CD14-positive monocyte (primary cell): Measurements from ENCODE around the gene LGALS16. TPM values are rescaled to one million over a fixed set of nuclear protein-coding genes. Genes with fewer than 3 reads are reported as not detected.

Experiments
- DNase-seq, 3 donors: peaks; one replicate each; pipeline ENCODE4 v3.0.0-alpha.2; 2011 to 2022
- H2AFZ ChIP-seq: 2 replicates; pipeline ENCODE4 v1.6.0; 2012; ENCODE audit warnings: mild to moderate bottlenecking, low read depth, low read length, inconsistent platforms; ENCODE audit not compliant: insufficient read depth, poor library complexity, severe bottlenecking
- H3K27ac ChIP-seq, 2 donors: 1 replicate in 1 of 2; 2 replicates in 1 of 2; pipeline ENCODE4 v1.5.1; 2012 to 2013; ENCODE audit warnings: low read length in 2 of 2, control low read depth in 1 of 2, inconsistent platforms in 1 of 2, low read depth in 1 of 2, mild to moderate bottlenecking in 1 of 2
- H3K27me3 ChIP-seq, 2 donors: one replicate each; pipeline versions ENCODE4 v1.6.0 to v1.6.1; 2011 to 2013; ENCODE audit warnings: low read length in 2 of 2; ENCODE audit not compliant: control insufficient read depth in 2 of 2, insufficient read depth in 2 of 2
- H3K36me3 ChIP-seq, 2 donors: replicated peaks in 1 of 2; 1 replicate in 1 of 2; 2 replicates in 1 of 2; pipeline versions ENCODE4 v1.5.1 to v1.6.1; 2012 to 2013; ENCODE audit warnings: low read length in 2 of 2, control low read depth in 1 of 2, inconsistent platforms in 1 of 2, mild to moderate bottlenecking in 1 of 2; ENCODE audit not compliant: insufficient read depth in 2 of 2, control insufficient read depth in 1 of 2
- H3K4me1 ChIP-seq, 2 donors: 1 replicate in 1 of 2; 2 replicates in 1 of 2; pipeline versions ENCODE4 v1.5.1 to v1.6.1; 2012 to 2013; ENCODE audit warnings: low read length in 2 of 2, control low read depth in 1 of 2, inconsistent platforms in 1 of 2, mild to moderate bottlenecking in 1 of 2, moderate library complexity in 1 of 2; ENCODE audit not compliant: insufficient read depth in 2 of 2, control insufficient read depth in 1 of 2
- H3K4me2 ChIP-seq: replicated peaks from 2 replicates; pipeline ENCODE3; 2012; ENCODE audit warnings: low read length, moderate library complexity, mild to moderate bottlenecking; ENCODE audit not compliant: poor library complexity, severe bottlenecking; ENCODE audit errors: extremely low read depth
- H3K4me3 ChIP-seq, 3 experiments: fragments of 200-600 bp in 1 of 3; sonication (generic) in 1 of 3; replicated peaks in 1 of 3; 1 replicate in 2 of 3; 2 replicates in 1 of 3; pipeline ENCODE4 v1.5.1; 2011 to 2013; ENCODE audit warnings: low read length in 3 of 3, mild to moderate bottlenecking in 3 of 3, control low read depth in 2 of 3, low read depth in 2 of 3, inconsistent platforms in 1 of 3, moderate library complexity in 1 of 3
- H3K79me2 ChIP-seq: 2 replicates; pipeline ENCODE4 v1.6.0; 2012; ENCODE audit warnings: mild to moderate bottlenecking, control low read depth, inconsistent platforms, low read length, moderate library complexity; ENCODE audit not compliant: insufficient read depth
- H3K9ac ChIP-seq: 2 replicates; pipeline ENCODE4 v1.6.0; 2017; ENCODE audit warnings: low read length, mild to moderate bottlenecking; ENCODE audit not compliant: insufficient read depth, poor library complexity, severe bottlenecking
- H3K9me3 ChIP-seq, 2 donors: replicated peaks in 1 of 2; 1 replicate in 1 of 2; 2 replicates in 1 of 2; pipeline versions ENCODE4 v1.5.1 to v1.6.1; 2012 to 2013; ENCODE audit warnings: low read length in 2 of 2, control low read depth in 1 of 2; ENCODE audit not compliant: control insufficient read depth in 1 of 2, insufficient read depth in 1 of 2
- H4K20me1 ChIP-seq: 2 replicates; pipeline ENCODE4 v1.6.0; 2012; ENCODE audit warnings: mild to moderate bottlenecking, low read length, control low read depth, moderate library complexity; ENCODE audit not compliant: insufficient read depth
- H3K27ac Mint-ChIP-seq, 7 donors: one replicate each; pipeline ENCODE4 v1.8.0; 2020; ENCODE audit warnings: mild to moderate bottlenecking in 7 of 7, mixed read lengths in 7 of 7, moderate library complexity in 6 of 7, inconsistent platforms in 2 of 7
- H3K27me3 Mint-ChIP-seq, 3 donors: one replicate each; pipeline ENCODE4 v1.8.0; 2021 to 2022; ENCODE audit warnings: low read depth in 3 of 3, mild to moderate bottlenecking in 3 of 3, mixed read lengths in 3 of 3, moderate library complexity in 3 of 3, inconsistent platforms in 1 of 3
- H3K36me3 Mint-ChIP-seq, 2 donors: one replicate each; pipeline ENCODE4 v1.8.0; 2020; ENCODE audit warnings: mixed read lengths in 2 of 2, inconsistent platforms in 1 of 2, mild to moderate bottlenecking in 1 of 2
- H3K4me1 Mint-ChIP-seq: one replicate; pipeline ENCODE4 v1.8.0; 2020; ENCODE audit warnings: mild to moderate bottlenecking, mixed read lengths
- H3K4me3 Mint-ChIP-seq, 2 donors: one replicate each; pipeline ENCODE4 v1.8.0; 2020; ENCODE audit warnings: mild to moderate bottlenecking in 2 of 2, mixed read lengths in 2 of 2, moderate library complexity in 1 of 2
- H3K9me3 Mint-ChIP-seq, 7 donors: one replicate each; pipeline ENCODE4 v1.8.0; 2020 to 2022; ENCODE audit warnings: mixed read lengths in 7 of 7, mild to moderate bottlenecking in 6 of 7, moderate library complexity in 6 of 7, inconsistent platforms in 2 of 7
- WGBS: methylation state at CpG from one replicate; pipeline ENCODE4 v1.1.5; 2013; ENCODE audit warnings: missing lambda C conversion rate; ENCODE audit not compliant: insufficient coverage; 5-methylcytosine and 5-hydroxymethylcytosine counted together
- intact Hi-C, 2 donors: fragments of 100-400 bp; cut with micrococcal nuclease; formaldehyde crosslinking; loops; one replicate each; pipeline versions ENCODE4 v1.15.0 to v1.15.1; 2023
- polyA plus RNA-seq, 3 donors: library from polyadenylated mRNA; depleted of rRNA in 1 of 3; unstranded in 2 of 3; stranded (reverse) in 1 of 3; fragments of 300-500 nt in 2 of 3; fragments of >200 nt in 1 of 3; fragmentation: Illumina TruSeq in 2 of 3; gene quantifications; 1 replicate in 2 of 3; 2 replicates in 1 of 3; pipeline ENCODE4 v1.2.3, GENCODE V29; 2012 to 2021
- TF ChIP-seq, protein P1 (sequence below): fragments of 200-600 bp; IDR thresholded peaks from one replicate; pipeline ENCODE4 v1.8.0; 2022; ENCODE audit warnings: antibody characterized with exemption, mild to moderate bottlenecking

LGALS16 gene
- polyA plus RNA-seq, 3 donors, result not detected

DNA sequence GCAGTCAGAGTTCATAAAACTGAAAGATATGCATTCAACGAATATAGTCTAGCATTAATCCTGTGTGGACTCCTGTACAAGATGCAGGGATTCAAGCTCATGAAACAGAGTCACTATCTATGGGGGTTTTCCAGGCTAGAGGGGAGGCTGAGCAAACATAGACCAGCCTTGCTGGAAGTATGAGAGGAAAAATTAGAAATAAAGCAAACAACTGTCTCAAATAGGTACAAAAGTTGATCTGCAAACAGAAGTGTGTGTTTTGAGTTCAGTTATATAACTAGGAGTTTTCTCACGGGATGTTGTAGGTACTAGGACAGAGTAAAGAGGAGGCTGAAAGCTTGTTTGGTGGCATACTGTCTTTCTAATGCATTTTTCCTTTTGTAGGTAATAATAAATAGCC lies 40.0 kb downstream of the LGALS16 start:
- no peaks in the 10 kb centered on the region for H3K4me1 Mint-ChIP-seq

DNA sequence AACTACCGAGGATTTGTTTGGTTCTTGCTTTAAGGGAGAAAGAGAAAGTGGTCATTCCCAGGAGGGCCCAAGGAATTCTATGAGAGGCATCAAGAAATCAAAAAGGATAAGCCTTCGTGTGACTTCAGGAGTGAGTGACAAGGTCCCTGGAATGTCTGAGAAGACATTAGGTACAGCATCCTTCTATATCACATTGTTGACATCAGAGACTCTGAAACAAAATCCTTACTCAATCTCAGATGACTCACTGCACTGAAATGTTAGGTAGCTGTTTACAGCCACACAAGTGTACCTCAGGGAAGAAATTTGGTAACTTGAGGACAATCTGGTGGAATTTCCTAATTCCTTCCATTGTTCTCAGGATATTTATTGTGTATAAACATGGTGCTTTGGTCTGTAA lies 40.7 kb downstream of the LGALS16 start:
- Mint-ChIP-seq H3K27me3 (peaks cover 6 to 9% (median 6%) of the 10 kb centered on the region in 3 donors), H3K4me3 (no peak overlapping the region), H3K27ac (no peak overlapping the region), H3K36me3 (no peaks in the 10 kb centered on the region), H3K9me3 (peaks cover 0 to 1% (median 0%) of the 10 kb centered on the region in 7 donors), H3K4me1 (no peaks in the 10 kb centered on the region)
- no peak for DNase-seq
- H3K4me1 ChIP-seq, result no peaks in the 10 kb centered on the region
- H3K4me3 ChIP-seq, result no peak overlapping the region
- no peaks in the 10 kb centered on the region for H3K9me3 ChIP-seq
- H3K4me2 ChIP-seq, result no peak overlapping the region
- no peak overlapping the region for H3K27ac ChIP-seq
- no peak overlapping the region for H3K9ac ChIP-seq
- H2AFZ ChIP-seq, result no peak overlapping the region
- H4K20me1 ChIP-seq, result no peaks in the 10 kb centered on the region
- no peaks in the 10 kb centered on the region for H3K79me2 ChIP-seq
- TF ChIP-seq, protein P1, sequence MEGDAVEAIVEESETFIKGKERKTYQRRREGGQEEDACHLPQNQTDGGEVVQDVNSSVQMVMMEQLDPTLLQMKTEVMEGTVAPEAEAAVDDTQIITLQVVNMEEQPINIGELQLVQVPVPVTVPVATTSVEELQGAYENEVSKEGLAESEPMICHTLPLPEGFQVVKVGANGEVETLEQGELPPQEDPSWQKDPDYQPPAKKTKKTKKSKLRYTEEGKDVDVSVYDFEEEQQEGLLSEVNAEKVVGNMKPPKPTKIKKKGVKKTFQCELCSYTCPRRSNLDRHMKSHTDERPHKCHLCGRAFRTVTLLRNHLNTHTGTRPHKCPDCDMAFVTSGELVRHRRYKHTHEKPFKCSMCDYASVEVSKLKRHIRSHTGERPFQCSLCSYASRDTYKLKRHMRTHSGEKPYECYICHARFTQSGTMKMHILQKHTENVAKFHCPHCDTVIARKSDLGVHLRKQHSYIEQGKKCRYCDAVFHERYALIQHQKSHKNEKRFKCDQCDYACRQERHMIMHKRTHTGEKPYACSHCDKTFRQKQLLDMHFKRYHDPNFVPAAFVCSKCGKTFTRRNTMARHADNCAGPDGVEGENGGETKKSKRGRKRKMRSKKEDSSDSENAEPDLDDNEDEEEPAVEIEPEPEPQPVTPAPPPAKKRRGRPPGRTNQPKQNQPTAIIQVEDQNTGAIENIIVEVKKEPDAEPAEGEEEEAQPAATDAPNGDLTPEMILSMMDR, result no peak
- intact Hi-C loops, result no loop called here
- no peaks in the 10 kb centered on the region for H3K27me3 ChIP-seq
- no peaks in the 10 kb centered on the region for H3K36me3 ChIP-seq
- 100% methylated on average over 1 of the region's 2 CpGs for WGBS

More for the DNA sequence above, 40.0 kb downstream of the LGALS16 start:
- intact Hi-C loops, result no loop called here
- Histone ChIP-seq H3K4me1 (no peaks in the 10 kb centered on the region), H3K4me2 (no peak overlapping the region), H2AFZ (no peak overlapping the region), H3K9me3 (no peaks in the 10 kb centered on the region), H4K20me1 (no peaks in the 10 kb centered on the region), H3K9ac (no peak overlapping the region), H3K36me3 (no peaks in the 10 kb centered on the region), H3K4me3 (no peak overlapping the region), H3K27ac (no peak overlapping the region), H3K27me3 (no peaks in the 10 kb centered on the region), H3K79me2 (no peaks in the 10 kb centered on the region)
- Mint-ChIP-seq H3K9me3 (peaks cover 0 to 1% (median 0%) of the 10 kb centered on the region in 7 donors), H3K27me3 (peaks cover 4 to 9% (median 8%) of the 10 kb centered on the region in 3 donors), H3K27ac (peak overlapping the region in 1 of 7 donors; percentile 26), H3K36me3 (no peaks in the 10 kb centered on the region), H3K4me3 (no peak overlapping the region)
- DNase-seq, result no peak
- TF ChIP-seq, protein P1, result no peak
- no CpG with 5 or more reads among the region's 2 CpGs for WGBS
